ENCODE measurements around the gene CASKIN1. TPM values are rescaled to one million over a fixed set of nuclear protein-coding genes. Genes with fewer than 3 reads are reported as not detected.

Gene CASKIN1
- total RNA-seq, 1 experiment from 2014 or later: 1.0 TPM

DNA sequence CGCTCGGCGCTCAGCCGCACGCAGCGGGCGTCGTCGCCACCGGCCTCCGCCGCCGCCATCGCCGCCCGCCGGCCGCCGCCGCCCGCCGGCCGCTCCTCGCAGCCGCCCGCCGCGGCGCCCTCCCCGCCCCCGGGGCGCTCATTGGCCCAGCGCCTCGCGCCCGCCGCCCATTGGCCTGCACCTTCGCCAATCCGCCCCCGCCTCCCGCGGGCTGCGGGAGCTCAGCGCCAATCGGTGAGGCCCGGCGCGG is 18.2 kb upstream of the CASKIN1 start, which contains the start of gene PGP:
TSS of gene PGP (minus strand) at position 122 of the 250 bp plus-strand sequence. CDS start at position 59, 63 bp downstream.
- peaks cover 31% of the 10 kb centered on the region for H3K36me3 ChIP-seq
- H3K9me3 ChIP-seq: no peaks in the 10 kb centered on the region
- H3K4me3 ChIP-seq: peak within 1 kb of the TSS; percentile 69
- no peak for DNase-seq
- H3K27me3 ChIP-seq: no peaks in the 10 kb centered on the region

DNA sequence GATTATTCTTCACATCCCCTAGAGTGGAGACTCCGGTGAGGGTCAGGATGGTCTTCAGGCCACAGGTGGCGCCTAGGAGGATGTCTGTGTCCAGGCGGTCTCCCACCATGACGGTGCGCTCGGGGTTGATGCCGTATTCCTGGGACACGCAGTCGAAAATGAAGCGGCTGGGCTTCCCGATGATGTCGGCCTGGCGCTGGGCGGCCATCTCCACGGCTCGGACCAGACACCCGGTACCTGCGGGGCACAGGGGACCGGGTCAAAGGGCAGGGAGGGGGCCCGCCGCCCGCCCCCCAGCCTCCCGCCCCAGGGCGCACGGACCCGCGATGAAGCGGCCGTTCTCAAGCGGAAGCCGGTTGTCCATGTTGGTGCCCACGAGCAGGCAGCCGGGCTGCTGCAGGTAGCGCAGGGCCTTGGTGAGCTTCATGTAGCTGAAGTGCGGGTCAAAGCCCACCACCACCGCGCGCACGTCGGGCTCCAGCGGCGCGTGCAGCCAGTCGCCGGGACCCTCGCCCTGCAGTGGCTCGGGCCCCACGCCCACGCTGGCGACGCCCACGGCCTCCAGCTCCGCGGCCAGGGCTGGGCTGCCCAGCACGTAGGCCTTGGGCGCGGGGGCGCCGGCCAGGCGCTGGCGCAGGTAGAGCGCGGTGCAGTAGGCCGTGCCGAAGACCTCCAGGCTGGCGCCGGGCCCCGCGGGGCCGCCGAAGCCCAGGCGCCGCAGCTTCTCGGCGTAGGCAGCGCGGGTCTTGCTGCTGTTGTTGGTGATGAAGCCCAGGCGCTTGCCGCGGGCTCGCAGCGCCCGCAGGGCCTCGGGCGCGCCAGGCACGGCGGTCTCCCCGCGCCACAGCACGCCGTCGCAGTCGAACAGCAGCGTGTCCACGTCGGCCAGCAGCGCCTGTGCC is 17.7 kb upstream of the CASKIN1 start:
- Histone ChIP-seq H3K27me3 (no peaks in the 10 kb centered on the region), H3K4me3 (peak overlapping the region; percentile 52), H3K9me3 (no peaks in the 10 kb centered on the region), H3K36me3 (peaks cover 35% of the 10 kb centered on the region)
- DNase-seq: no peak

DNA sequence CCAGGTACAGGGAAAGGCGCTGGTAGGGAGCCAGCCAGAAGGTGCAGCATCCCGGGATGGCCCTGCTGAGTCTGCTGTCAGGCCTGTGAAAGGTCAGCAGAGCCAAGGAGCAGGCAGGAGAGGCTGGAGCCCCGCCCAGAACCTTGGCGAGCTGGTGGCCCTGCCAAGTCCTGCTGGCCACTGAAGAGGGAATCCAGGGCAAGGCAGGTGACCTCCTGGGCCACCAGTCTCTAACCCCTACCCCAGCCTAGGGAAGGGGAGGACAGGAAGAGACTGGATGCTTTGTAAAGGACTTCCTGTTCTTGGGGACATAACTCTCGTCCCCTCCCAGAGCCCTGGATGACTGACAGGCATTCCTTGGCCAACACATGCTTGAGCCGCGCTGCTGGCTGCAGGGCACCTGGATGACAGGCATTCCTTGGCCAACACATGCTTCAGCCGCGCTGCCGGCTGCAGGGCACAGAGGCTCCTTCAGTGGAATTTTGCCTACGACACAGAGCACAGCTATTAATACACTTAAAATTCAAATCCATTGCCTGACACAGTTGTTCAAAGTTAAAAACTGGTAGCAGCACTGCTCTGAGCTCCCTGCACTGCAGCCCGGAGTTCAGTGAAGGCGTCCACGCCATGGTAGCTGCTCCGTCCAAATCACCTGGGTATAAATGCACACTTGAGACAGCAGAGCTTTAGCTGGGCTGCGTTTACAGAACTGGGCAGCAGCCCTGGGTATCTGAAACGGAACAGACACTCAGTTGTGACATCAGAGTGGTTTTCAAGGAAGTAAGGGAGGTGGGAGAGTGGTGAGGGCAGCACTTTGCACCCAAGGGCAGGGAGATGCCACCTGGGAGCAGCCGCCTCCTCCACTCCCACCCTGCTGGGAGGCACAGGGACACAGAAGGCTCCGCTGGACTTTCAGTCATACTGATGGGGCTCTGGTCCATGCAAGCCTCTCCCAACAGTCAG is 16.2 kb upstream of the CASKIN1 start:
- no peaks in the 10 kb centered on the region for H3K27me3 ChIP-seq
- no peak for DNase-seq
- H3K36me3 ChIP-seq: peaks cover 49% of the 10 kb centered on the region
- H3K9me3 ChIP-seq: no peaks in the 10 kb centered on the region
- H3K4me3 ChIP-seq: peak overlapping the region; percentile 52

DNA sequence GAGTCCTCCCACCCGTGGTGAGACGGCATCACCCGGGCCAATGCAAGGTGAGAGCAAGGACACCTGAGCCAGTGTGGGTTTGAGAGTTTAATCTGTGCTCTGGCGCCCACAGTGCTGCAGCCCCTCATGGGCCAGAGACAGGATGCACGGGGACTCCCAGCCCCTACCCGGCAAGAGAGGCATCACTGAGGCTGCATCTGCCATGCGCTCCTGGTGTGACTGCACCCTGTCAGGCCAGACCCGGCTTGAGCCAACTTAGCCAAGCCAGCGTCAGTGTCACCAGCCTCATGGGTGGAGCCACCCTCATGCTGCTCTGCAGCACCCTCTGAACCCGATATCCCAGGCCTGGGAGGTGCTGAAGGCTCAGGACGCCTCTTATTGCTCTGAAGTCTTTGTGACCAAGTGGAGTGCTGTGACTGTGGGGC is 15.5 kb upstream of the CASKIN1 start:
- no peaks in the 10 kb centered on the region for H3K9me3 ChIP-seq
- no peak for DNase-seq
- peaks cover 56% of the 10 kb centered on the region for H3K36me3 ChIP-seq
- H3K27me3 ChIP-seq: no peaks in the 10 kb centered on the region
- no peak overlapping the region for H3K4me3 ChIP-seq

DNA sequence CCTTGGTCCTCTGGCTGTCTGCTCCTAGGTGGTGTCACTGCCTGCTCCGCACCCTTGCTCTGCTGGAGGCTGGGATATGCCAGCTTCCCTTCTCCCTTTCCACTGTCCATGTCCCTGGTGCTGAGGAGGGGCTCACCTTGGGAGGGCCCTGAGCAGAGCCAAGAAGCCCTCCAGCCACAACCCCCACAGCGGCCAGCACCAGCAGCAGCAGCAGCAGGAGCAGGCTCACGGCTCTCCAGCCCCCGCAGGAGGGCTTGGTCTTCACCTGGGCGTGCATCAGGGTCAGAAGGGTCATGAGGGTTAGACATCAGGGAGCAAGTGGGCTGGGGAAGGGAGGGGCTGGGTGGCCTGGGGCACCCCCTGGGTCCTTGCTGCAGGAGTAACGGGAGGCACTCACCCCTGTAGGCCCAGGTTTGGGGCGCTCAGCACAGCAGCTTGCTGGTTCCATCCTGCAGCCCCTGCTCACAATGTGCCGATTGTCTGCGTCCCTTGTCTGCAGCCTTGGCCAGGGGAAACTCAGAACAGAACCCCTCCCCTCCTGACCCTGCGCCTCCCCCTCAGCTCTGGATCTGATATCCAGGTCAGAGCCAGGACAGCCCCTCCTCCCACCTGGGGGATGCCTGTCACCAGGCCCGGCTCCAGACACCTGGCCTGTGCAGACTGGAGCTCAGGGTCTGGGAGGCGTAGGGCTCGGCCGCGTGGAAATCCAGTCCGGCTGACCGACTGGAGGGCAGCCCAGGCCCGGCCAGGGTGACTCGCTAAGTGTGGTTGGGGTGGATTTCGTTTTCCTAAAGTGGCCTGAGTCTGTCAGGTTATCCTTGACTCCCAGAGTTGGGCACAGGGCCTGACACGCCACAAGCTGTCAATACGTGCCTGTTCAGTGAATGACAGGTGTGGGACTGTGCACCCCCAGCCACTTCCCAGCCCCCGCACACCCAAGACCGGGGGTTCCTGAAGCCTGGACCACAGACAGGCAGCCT is 14.3 kb upstream of the CASKIN1 start, which contains the start of gene BRICD5:
TSS of gene BRICD5 (minus strand) at position 478 of the 980 bp plus-strand sequence. CDS start at position 448, 30 bp downstream.
- peak; percentile 40 for DNase-seq
- Histone ChIP-seq H3K9me3 (no peaks in the 10 kb centered on the region), H3K4me3 (no peak within 1 kb of the TSS), H3K27me3 (no peaks in the 10 kb centered on the region), H3K36me3 (peaks cover 62% of the 10 kb centered on the region)

DNA sequence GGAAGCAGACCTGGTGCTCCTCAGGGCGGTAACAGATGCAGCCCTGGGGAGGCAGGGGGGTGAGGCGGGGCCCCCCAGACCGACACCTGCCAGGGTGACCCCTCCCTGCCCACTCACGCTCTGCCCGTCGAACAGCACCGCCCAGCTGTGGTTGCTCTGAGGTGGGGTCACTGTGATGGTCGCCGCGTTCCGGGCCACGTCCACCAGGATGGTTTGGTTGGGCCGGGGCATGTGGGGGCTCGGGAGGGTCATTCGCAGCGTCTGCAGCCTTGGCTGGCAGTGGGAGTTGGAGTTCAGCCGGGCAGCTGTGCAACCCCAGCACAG is 13.6 kb upstream of the CASKIN1 start:
- DNase-seq: no peak
- H3K36me3 ChIP-seq: peaks cover 62% of the 10 kb centered on the region
- no peaks in the 10 kb centered on the region for H3K9me3 ChIP-seq
- no peaks in the 10 kb centered on the region for H3K27me3 ChIP-seq
- H3K4me3 ChIP-seq: no peak overlapping the region

DNA sequence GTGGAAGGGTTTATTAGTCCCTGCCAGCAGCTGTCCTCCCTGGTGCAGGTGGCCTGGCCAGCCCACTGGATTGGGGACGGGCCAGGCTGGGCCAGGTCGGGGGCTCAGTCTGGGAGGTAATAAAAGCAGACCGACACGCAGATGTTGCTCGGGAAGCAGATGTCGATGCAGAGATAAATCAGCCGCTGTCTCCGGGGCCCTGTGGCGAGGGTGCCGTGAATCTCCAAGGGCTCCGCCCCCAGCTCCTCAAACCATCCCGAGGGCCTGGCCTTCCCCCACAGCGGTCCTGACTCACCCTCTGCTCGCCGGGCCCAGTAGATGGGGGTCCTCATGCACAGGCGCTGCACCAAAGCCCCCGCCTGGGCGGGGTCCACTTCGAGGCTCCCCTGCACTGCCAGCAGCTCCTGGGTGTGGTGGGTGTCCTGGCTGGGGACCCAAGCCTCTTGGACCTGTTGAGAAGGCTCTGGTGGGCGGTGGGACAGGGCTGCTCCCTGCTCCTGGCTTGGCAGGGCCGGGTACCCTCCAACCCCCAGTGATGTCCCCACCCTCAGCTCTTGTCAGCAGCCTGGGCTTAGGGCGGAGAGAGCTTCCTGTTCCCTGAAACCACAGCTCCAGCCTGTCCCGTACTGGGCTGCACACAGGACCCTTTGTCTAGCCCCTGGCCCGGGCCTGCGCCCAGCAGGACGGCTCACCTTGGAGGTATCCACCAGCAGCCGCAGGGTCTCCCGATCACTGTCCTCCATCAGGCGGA is 13.0 kb upstream of the CASKIN1 start:
- Histone ChIP-seq H3K9me3 (no peaks in the 10 kb centered on the region), H3K27me3 (no peaks in the 10 kb centered on the region), H3K4me3 (no peak overlapping the region), H3K36me3 (peaks cover 62% of the 10 kb centered on the region)
- no peak for DNase-seq

DNA sequence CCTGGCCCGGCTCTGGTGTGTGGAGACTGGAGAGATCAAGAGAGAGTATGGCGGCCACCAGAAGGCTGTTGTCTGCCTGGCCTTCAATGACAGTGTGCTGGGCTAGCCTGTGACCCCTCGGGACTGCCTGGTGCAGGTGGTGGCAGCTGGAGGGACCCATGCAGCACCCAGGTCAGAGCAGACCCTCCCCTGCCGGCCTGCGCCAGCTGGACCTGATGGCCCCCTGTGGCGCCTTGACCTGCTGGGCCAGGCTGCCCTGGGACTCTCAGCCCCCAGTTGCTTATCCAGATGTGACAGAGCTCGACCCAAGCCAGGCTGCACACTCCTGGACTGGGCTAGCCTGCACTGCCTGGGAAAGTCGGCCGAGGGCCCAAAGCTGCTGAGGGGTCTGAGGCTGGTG is 12.4 kb upstream of the CASKIN1 start:
- H3K27me3 ChIP-seq: no peaks in the 10 kb centered on the region
- H3K36me3 ChIP-seq: peaks cover 62% of the 10 kb centered on the region
- no peaks in the 10 kb centered on the region for H3K9me3 ChIP-seq
- DNase-seq: no peak
- H3K4me3 ChIP-seq: no peak overlapping the region

DNA sequence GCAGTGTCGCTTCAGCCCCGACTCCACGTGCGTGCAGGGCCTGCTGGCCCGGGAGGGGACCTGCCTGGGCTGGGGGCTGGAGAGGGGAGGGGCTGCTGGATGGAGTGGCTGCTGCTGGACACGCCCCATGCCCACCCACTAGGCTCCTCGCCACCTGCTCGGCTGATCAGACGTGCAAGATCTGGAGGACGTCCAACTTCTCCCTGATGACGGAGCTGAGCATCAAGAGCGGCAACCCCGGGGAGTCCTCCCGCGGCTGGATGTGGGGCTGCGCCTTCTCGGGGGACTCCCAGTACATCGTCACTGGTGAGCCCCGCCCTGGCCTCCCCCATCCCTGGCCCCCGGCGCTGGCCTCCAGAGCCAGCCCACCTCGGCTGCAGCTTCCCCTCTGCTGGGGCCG is 11.9 kb upstream of the CASKIN1 start:
- no peak for DNase-seq
- H3K9me3 ChIP-seq: no peaks in the 10 kb centered on the region
- H3K27me3 ChIP-seq: no peaks in the 10 kb centered on the region
- H3K4me3 ChIP-seq: no peak overlapping the region
- H3K36me3 ChIP-seq: peaks cover 58% of the 10 kb centered on the region

DNA sequence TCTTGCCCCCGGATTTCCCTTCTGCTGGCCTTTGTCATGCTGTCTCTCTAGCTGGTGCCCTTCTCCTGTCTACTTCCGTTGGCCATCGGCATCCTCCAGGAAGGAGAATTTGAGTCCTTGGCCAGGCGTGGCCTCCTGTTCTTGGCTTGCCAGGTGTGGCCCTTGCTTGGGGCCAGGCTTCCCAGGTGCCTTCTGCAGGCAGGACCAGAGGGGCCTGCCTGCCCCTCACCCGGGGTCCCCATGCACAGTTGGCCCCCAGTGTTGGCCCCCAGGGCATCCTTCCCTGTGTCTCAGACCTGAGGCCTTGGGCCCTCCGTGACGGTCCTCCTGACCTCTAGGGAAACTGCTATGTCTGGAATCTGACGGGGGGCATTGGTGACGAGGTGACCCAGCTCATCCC is 11.5 kb upstream of the CASKIN1 start:
- Histone ChIP-seq H3K27me3 (no peaks in the 10 kb centered on the region), H3K9me3 (no peaks in the 10 kb centered on the region), H3K36me3 (peaks cover 53% of the 10 kb centered on the region), H3K4me3 (no peak overlapping the region)
- no peak for DNase-seq

DNA sequence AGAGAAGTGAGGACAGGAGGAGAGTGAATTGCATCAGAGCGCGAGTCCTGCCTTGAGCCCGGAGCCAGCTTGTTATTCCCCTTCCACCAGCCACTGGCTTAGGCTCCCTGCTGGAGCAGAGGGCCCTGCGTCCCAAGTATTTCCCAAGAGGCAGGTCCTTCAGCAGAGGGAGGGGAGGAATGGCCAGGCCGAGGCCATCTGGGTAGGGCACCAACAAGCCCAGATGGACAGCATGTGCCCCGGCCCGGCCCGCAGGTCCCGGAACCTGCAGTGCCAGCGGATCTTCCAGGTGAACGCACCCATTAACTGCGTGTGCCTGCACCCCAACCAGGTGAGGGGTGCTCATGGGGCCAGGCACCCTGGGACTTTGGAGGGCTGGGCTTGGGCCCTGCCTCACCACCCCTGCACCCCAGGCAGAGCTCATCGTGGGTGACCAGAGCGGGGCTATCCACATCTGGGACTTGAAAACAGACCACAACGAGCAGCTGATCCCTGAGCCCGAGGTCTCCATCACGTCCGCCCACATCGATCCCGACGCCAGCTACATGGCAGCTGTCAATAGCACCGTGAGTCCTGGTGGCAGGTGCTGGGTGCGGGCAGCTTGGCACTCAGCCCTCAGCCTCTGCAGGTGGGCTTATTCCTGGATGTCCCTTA is 10.5 kb upstream of the CASKIN1 start:
- Histone ChIP-seq H3K27me3 (no peaks in the 10 kb centered on the region), H3K36me3 (peaks cover 44% of the 10 kb centered on the region), H3K4me3 (no peak overlapping the region; the same call in 1 of the 2 replicates), H3K9me3 (no peaks in the 10 kb centered on the region)
- no peak for DNase-seq

DNA sequence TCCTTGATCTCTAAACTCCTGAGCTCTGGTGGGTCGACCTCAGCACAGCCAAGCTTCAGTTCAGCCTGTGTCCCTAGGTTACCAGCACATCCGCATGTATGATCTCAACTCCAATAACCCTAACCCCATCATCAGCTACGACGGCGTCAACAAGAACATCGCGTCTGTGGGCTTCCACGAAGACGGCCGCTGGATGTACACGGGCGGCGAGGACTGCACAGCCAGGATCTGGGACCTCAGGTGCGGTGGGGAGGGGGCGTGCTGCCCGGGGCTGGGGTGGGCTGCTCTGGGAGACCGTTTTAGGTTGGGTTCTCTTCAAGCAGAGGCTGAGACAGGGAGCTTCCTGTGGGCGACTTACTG is 10.0 kb upstream of the CASKIN1 start:
- DNase-seq: no peak
- Histone ChIP-seq H3K27me3 (no peaks in the 10 kb centered on the region), H3K9me3 (no peaks in the 10 kb centered on the region), H3K36me3 (peaks cover 39% of the 10 kb centered on the region), H3K4me3 (peak overlapping the region; percentile 97)

DNA sequence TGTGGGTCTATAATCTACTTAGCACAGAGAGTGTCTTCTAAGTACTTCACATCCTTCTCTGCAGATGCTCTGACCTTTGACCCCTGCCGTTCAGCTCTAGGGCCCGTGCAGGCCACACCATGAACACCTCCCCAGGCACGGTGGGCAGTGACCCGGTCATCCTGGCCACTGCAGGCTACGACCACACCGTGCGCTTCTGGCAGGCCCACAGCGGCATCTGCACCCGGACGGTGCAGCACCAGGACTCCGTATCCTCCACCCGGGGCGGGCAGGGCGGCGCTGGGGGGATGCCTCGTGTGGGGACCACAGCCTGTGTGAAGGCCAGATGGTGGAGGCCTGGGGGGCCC is 9.5 kb upstream of the CASKIN1 start:
- Histone ChIP-seq H3K36me3 (peaks cover 38% of the 10 kb centered on the region), H3K27me3 (no peaks in the 10 kb centered on the region), H3K9me3 (no peaks in the 10 kb centered on the region), H3K4me3 (peak overlapping the region; percentile 97)
- peak; percentile 35 for DNase-seq

DNA sequence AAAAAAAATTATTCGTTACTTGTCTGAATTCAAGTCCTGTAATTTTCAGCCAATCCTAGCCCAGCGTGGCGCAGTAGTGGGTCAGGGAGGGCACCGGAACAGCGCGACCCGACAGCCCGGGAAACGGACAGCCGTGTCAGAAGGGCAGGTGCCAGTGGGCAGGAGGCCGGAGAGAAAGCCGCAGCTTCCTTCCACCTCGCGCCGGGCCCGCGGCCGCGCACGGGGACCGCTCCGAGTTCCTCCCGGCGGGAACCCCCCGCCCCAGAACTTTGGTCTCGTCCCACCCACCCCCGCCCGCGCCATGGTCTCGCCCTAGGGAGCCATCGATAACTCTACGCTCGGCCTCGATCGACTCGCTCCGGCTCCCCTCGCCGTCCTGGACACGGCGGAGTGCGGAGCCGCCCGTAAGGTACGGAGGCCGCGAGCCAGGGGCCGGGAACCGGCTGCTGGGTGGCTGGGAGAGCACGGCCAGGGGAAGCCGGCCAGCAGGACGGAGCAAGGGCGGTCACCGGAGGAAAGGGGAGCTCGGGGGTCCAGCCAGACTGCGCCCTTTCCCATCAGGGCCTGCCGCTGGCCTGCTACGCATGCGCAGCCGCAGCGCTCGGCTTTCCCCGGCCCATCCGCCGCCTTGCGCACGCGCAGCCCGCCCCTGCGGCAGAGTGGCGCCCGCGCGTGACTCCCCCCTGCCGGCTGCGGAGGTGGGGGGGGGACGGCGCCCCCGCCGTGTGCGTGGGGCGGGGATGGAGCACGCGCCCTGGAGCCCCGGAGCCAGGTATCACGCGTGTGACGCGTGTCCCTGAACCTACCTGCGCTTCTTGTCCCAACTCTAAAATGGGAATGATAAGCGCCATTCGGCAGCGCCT is 8.9 kb upstream of the CASKIN1 start, which contains the start of gene MLST8:
TSS of gene MLST8 (plus strand) at position 351 of the 863 bp plus-strand sequence. CDS start 632 bp downstream, outside the sequence.
- Histone ChIP-seq H3K36me3 (peaks cover 36% of the 10 kb centered on the region), H3K9me3 (no peaks in the 10 kb centered on the region), H3K4me3 (peak within 1 kb of the TSS; percentile 97), H3K27me3 (no peaks in the 10 kb centered on the region)
- peak; percentile 83 for DNase-seq

All from MG63 (cell line).